CD14-positive monocyte (primary cell): ENCODE data around the gene ZRANB1. TPM values are rescaled to one million over a fixed set of nuclear protein-coding genes. Genes with fewer than 3 reads are reported as not detected.
A peak's percentile ranks its signal among the peaks of the same experiment; 100 is the strongest.

Experiments
- DNase-seq, 3 donors: peaks; one replicate each; pipeline ENCODE4 v3.0.0-alpha.2; 2011 to 2022
- H2AFZ ChIP-seq: 2 replicates; pipeline ENCODE4 v1.6.0; 2012; ENCODE audit warnings: mild to moderate bottlenecking, low read depth, low read length, inconsistent platforms; ENCODE audit not compliant: insufficient read depth, poor library complexity, severe bottlenecking
- H3K27ac ChIP-seq, 2 donors: 1 replicate in 1 of 2; 2 replicates in 1 of 2; pipeline ENCODE4 v1.5.1; 2012 to 2013; ENCODE audit warnings: low read length in 2 of 2, control low read depth in 1 of 2, inconsistent platforms in 1 of 2, low read depth in 1 of 2, mild to moderate bottlenecking in 1 of 2
- H3K27me3 ChIP-seq, 2 donors: one replicate each; pipeline versions ENCODE4 v1.6.0 to v1.6.1; 2011 to 2013; ENCODE audit warnings: low read length in 2 of 2; ENCODE audit not compliant: control insufficient read depth in 2 of 2, insufficient read depth in 2 of 2
- H3K36me3 ChIP-seq, 2 donors: replicated peaks in 1 of 2; 1 replicate in 1 of 2; 2 replicates in 1 of 2; pipeline versions ENCODE4 v1.5.1 to v1.6.1; 2012 to 2013; ENCODE audit warnings: low read length in 2 of 2, control low read depth in 1 of 2, inconsistent platforms in 1 of 2, mild to moderate bottlenecking in 1 of 2; ENCODE audit not compliant: insufficient read depth in 2 of 2, control insufficient read depth in 1 of 2
- H3K4me1 ChIP-seq, 2 donors: 1 replicate in 1 of 2; 2 replicates in 1 of 2; pipeline versions ENCODE4 v1.5.1 to v1.6.1; 2012 to 2013; ENCODE audit warnings: low read length in 2 of 2, control low read depth in 1 of 2, inconsistent platforms in 1 of 2, mild to moderate bottlenecking in 1 of 2, moderate library complexity in 1 of 2; ENCODE audit not compliant: insufficient read depth in 2 of 2, control insufficient read depth in 1 of 2
- H3K4me2 ChIP-seq: replicated peaks from 2 replicates; pipeline ENCODE3; 2012; ENCODE audit warnings: low read length, moderate library complexity, mild to moderate bottlenecking; ENCODE audit not compliant: poor library complexity, severe bottlenecking; ENCODE audit errors: extremely low read depth
- H3K4me3 ChIP-seq, 3 experiments: fragments of 200-600 bp in 1 of 3; sonication (generic) in 1 of 3; replicated peaks in 1 of 3; 1 replicate in 2 of 3; 2 replicates in 1 of 3; pipeline ENCODE4 v1.5.1; 2011 to 2013; ENCODE audit warnings: low read length in 3 of 3, mild to moderate bottlenecking in 3 of 3, control low read depth in 2 of 3, low read depth in 2 of 3, inconsistent platforms in 1 of 3, moderate library complexity in 1 of 3
- H3K79me2 ChIP-seq: 2 replicates; pipeline ENCODE4 v1.6.0; 2012; ENCODE audit warnings: mild to moderate bottlenecking, control low read depth, inconsistent platforms, low read length, moderate library complexity; ENCODE audit not compliant: insufficient read depth
- H3K9ac ChIP-seq: 2 replicates; pipeline ENCODE4 v1.6.0; 2017; ENCODE audit warnings: low read length, mild to moderate bottlenecking; ENCODE audit not compliant: insufficient read depth, poor library complexity, severe bottlenecking
- H3K9me3 ChIP-seq, 2 donors: replicated peaks in 1 of 2; 1 replicate in 1 of 2; 2 replicates in 1 of 2; pipeline versions ENCODE4 v1.5.1 to v1.6.1; 2012 to 2013; ENCODE audit warnings: low read length in 2 of 2, control low read depth in 1 of 2; ENCODE audit not compliant: control insufficient read depth in 1 of 2, insufficient read depth in 1 of 2
- H4K20me1 ChIP-seq: 2 replicates; pipeline ENCODE4 v1.6.0; 2012; ENCODE audit warnings: mild to moderate bottlenecking, low read length, control low read depth, moderate library complexity; ENCODE audit not compliant: insufficient read depth
- H3K27ac Mint-ChIP-seq, 7 donors: one replicate each; pipeline ENCODE4 v1.8.0; 2020; ENCODE audit warnings: mild to moderate bottlenecking in 7 of 7, mixed read lengths in 7 of 7, moderate library complexity in 6 of 7, inconsistent platforms in 2 of 7
- H3K27me3 Mint-ChIP-seq, 3 donors: one replicate each; pipeline ENCODE4 v1.8.0; 2021 to 2022; ENCODE audit warnings: low read depth in 3 of 3, mild to moderate bottlenecking in 3 of 3, mixed read lengths in 3 of 3, moderate library complexity in 3 of 3, inconsistent platforms in 1 of 3
- H3K36me3 Mint-ChIP-seq, 2 donors: one replicate each; pipeline ENCODE4 v1.8.0; 2020; ENCODE audit warnings: mixed read lengths in 2 of 2, inconsistent platforms in 1 of 2, mild to moderate bottlenecking in 1 of 2
- H3K4me1 Mint-ChIP-seq: one replicate; pipeline ENCODE4 v1.8.0; 2020; ENCODE audit warnings: mild to moderate bottlenecking, mixed read lengths
- H3K4me3 Mint-ChIP-seq, 2 donors: one replicate each; pipeline ENCODE4 v1.8.0; 2020; ENCODE audit warnings: mild to moderate bottlenecking in 2 of 2, mixed read lengths in 2 of 2, moderate library complexity in 1 of 2
- H3K9me3 Mint-ChIP-seq, 7 donors: one replicate each; pipeline ENCODE4 v1.8.0; 2020 to 2022; ENCODE audit warnings: mixed read lengths in 7 of 7, mild to moderate bottlenecking in 6 of 7, moderate library complexity in 6 of 7, inconsistent platforms in 2 of 7
- WGBS: methylation state at CpG from one replicate; pipeline ENCODE4 v1.1.5; 2013; ENCODE audit warnings: missing lambda C conversion rate; ENCODE audit not compliant: insufficient coverage; 5-methylcytosine and 5-hydroxymethylcytosine counted together
- intact Hi-C, 2 donors: fragments of 100-400 bp; cut with micrococcal nuclease; formaldehyde crosslinking; loops; one replicate each; pipeline versions ENCODE4 v1.15.0 to v1.15.1; 2023
- polyA plus RNA-seq, 3 donors: library from polyadenylated mRNA; depleted of rRNA in 1 of 3; unstranded in 2 of 3; stranded (reverse) in 1 of 3; fragments of 300-500 nt in 2 of 3; fragments of >200 nt in 1 of 3; fragmentation: Illumina TruSeq in 2 of 3; gene quantifications; 1 replicate in 2 of 3; 2 replicates in 1 of 3; pipeline ENCODE4 v1.2.3, GENCODE V29; 2012 to 2021
- TF ChIP-seq, protein P1 (sequence below): fragments of 200-600 bp; IDR thresholded peaks from one replicate; pipeline ENCODE4 v1.8.0; 2022; ENCODE audit warnings: antibody characterized with exemption, mild to moderate bottlenecking

Gene ZRANB1
- polyA plus RNA-seq, 3 donors: 2.7 to 5.6 (median 3.1) TPM

DNA sequence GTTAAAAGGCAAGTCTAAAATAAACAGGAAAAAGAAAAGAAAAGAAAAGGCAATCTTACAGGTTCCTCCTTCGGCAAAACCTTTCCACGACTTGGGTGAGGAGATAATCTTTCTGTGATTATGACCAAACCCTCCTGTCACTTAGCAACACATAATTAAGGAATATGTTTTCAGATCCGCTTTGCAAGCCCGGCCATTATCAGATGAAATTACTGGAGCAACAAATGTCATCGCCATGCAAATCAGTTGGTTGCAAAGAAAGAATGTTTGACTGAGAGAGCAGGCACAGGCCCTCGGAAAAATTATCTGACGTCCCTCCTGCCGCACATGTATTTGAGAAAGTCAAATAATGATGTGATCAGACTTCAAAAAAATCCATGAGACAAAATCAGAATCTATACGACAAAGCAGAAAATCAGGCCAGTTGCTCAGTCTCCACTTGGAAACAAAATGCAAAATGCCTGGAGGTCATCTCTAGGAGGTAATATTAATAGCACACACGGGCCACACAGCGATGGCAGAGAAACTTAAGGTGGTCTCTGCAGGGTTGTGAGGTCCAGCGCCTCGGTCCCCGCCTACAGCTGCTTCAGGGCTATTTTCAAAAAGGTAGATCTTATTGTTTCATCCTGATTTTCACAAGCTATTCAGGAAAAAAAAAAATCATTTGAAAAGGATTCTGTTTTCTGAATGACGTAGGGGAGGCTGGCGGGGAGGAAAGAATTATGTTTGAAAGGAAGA is 82.7 kb downstream of the ZRANB1 start:
- Histone ChIP-seq H3K9ac (no peak overlapping the region), H3K4me1 (no peaks in the 10 kb centered on the region), H3K27me3 (no peaks in the 10 kb centered on the region), H3K79me2 (peaks cover 99% of the 10 kb centered on the region), H3K4me2 (no peak overlapping the region), H2AFZ (no peak overlapping the region), H3K9me3 (no peaks in the 10 kb centered on the region), H3K36me3 (peaks cover 37 to 97% of the 10 kb centered on the region in 2 donors), H4K20me1 (peaks cover 99% of the 10 kb centered on the region), H3K4me3 (no peak overlapping the region), H3K27ac (no peak overlapping the region)
- H3K9me3 Mint-ChIP-seq: peaks cover 0 to 2% (median 0%) of the 10 kb centered on the region in 7 donors
- intact Hi-C loops: no loop called here
- H3K4me1 Mint-ChIP-seq: peaks cover 16% of the 10 kb centered on the region
- TF ChIP-seq, protein P1, sequence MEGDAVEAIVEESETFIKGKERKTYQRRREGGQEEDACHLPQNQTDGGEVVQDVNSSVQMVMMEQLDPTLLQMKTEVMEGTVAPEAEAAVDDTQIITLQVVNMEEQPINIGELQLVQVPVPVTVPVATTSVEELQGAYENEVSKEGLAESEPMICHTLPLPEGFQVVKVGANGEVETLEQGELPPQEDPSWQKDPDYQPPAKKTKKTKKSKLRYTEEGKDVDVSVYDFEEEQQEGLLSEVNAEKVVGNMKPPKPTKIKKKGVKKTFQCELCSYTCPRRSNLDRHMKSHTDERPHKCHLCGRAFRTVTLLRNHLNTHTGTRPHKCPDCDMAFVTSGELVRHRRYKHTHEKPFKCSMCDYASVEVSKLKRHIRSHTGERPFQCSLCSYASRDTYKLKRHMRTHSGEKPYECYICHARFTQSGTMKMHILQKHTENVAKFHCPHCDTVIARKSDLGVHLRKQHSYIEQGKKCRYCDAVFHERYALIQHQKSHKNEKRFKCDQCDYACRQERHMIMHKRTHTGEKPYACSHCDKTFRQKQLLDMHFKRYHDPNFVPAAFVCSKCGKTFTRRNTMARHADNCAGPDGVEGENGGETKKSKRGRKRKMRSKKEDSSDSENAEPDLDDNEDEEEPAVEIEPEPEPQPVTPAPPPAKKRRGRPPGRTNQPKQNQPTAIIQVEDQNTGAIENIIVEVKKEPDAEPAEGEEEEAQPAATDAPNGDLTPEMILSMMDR: no peak
- 94% methylated on average over 8 of the region's 16 CpGs for WGBS
- H3K36me3 Mint-ChIP-seq: peaks cover 49 to 82% of the 10 kb centered on the region in 2 donors
- H3K4me3 Mint-ChIP-seq: no peak overlapping the region
- peak overlapping the region in 1 of 7 donors; percentile 11 for H3K27ac Mint-ChIP-seq
- H3K27me3 Mint-ChIP-seq: no peaks in the 10 kb centered on the region
- DNase-seq: no peak

- Mint-ChIP-seq H3K4me3 (no peak overlapping the region), H3K9me3 (peaks cover 0 to 2% (median 0%) of the 10 kb centered on the region in 7 donors)
- H3K9ac ChIP-seq: no peak overlapping the region
Measured at GRCh38 chr10:125025341-125025740, 83.4 kb downstream of the ZRANB1 start.

More at GRCh38 chr10:125025341-125025740, 83.4 kb downstream of the ZRANB1 start:
- TF ChIP-seq, protein P1: no peak
- 72% methylated on average over 9 of the region's 12 CpGs for WGBS
- Histone ChIP-seq H3K27ac (no peak overlapping the region), H3K4me1 (no peaks in the 10 kb centered on the region), H3K27me3 (no peaks in the 10 kb centered on the region), H3K4me3 (no peak overlapping the region), H4K20me1 (peaks cover 99% of the 10 kb centered on the region), H3K79me2 (peaks cover 99% of the 10 kb centered on the region), H2AFZ (no peak overlapping the region), H3K36me3 (peaks cover 39 to 99% of the 10 kb centered on the region in 2 donors), H3K9me3 (no peaks in the 10 kb centered on the region), H3K4me2 (no peak overlapping the region)
- H3K36me3 Mint-ChIP-seq: peaks cover 54 to 86% of the 10 kb centered on the region in 2 donors
- DNase-seq: no peak
- no peaks in the 10 kb centered on the region for H3K27me3 Mint-ChIP-seq
- H3K27ac Mint-ChIP-seq: no peak overlapping the region
- intact Hi-C loops: no loop called here
- peaks cover 11% of the 10 kb centered on the region for H3K4me1 Mint-ChIP-seq
